ENCODE measurements around the gene DCDC2C. TPM values are rescaled to one million over a fixed set of nuclear protein-coding genes. Genes with fewer than 3 reads are reported as not detected.

The DCDC2C gene
- total and polyA plus RNA-seq, 9 of the 15 experiments (the other 6 are each of a cell fraction or from before 2014, with no cell fraction given): not detected

DNA sequence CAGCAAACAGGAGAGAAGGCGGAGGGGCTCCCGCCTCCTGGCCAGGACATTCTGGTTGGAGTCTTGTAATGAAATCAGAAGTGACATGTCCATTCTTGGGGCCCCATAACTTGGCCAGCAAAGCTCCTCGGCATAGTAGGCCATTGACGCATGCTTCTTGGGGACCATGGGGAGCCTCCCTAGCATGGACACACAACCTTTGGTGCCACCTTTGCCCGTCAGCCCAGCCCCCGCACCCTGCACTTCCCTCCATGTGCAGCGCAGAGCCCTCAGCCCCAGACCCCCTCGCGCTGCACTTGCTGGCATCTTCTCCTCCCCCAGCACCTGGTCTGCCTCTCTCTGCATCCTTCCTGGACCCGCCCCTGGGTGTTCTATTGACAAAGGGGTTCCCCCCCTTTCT is 23.1 kb downstream of the DCDC2C start:
- no peak for ATAC-seq
- DNase-seq (ENCODE audit: extremely low read depth in 1 of 4, low spot score in 3 of 4): no peak
- TF ChIP-seq, protein P1, sequence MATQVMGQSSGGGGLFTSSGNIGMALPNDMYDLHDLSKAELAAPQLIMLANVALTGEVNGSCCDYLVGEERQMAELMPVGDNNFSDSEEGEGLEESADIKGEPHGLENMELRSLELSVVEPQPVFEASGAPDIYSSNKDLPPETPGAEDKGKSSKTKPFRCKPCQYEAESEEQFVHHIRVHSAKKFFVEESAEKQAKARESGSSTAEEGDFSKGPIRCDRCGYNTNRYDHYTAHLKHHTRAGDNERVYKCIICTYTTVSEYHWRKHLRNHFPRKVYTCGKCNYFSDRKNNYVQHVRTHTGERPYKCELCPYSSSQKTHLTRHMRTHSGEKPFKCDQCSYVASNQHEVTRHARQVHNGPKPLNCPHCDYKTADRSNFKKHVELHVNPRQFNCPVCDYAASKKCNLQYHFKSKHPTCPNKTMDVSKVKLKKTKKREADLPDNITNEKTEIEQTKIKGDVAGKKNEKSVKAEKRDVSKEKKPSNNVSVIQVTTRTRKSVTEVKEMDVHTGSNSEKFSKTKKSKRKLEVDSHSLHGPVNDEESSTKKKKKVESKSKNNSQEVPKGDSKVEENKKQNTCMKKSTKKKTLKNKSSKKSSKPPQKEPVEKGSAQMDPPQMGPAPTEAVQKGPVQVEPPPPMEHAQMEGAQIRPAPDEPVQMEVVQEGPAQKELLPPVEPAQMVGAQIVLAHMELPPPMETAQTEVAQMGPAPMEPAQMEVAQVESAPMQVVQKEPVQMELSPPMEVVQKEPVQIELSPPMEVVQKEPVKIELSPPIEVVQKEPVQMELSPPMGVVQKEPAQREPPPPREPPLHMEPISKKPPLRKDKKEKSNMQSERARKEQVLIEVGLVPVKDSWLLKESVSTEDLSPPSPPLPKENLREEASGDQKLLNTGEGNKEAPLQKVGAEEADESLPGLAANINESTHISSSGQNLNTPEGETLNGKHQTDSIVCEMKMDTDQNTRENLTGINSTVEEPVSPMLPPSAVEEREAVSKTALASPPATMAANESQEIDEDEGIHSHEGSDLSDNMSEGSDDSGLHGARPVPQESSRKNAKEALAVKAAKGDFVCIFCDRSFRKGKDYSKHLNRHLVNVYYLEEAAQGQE (IDR thresholded peaks at IDR 0.05; ENCODE audit: borderline replicate concordance): no peak
- TF ChIP-seq, protein P1 (CRISPR knock-in tag; IDR thresholded peaks at IDR 0.05; ENCODE audit: low read depth): no peak
- TF ChIP-seq RNF2 (IDR thresholded peaks at IDR 0.05): no peak
- no peak for TF ChIP-seq TEAD4 (IDR thresholded peaks at IDR 0.05; ENCODE audit: low read length)
- TF ChIP-seq TEAD4 (CRISPR knock-in tag; IDR thresholded peaks at IDR 0.05; ENCODE audit: borderline replicate concordance): no peak
- TF ChIP-seq MTA3 (IDR thresholded peaks at IDR 0.05; ENCODE audit: borderline replicate concordance): no peak
- TF ChIP-seq, protein P2, sequence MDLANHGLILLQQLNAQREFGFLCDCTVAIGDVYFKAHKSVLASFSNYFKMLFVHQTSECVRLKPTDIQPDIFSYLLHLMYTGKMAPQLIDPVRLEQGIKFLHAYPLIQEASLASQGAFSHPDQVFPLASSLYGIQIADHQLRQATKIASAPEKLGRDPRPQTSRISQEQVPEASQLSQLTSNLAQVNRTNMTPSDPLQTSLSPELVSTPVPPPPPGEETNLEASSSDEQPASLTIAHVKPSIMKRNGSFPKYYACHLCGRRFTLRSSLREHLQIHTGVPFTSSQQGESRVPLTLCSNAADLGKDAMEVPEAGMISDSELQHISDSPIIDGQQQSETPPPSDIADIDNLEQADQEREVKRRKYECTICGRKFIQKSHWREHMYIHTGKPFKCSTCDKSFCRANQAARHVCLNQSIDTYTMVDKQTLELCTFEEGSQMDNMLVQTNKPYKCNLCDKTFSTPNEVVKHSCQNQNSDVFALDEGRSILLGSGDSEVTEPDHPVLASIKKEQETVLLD (IDR thresholded peaks at IDR 0.05): no peak
- TF ChIP-seq HDAC3 (IDR thresholded peaks at IDR 0.05; ENCODE audit: borderline replicate concordance, partially characterized antibody): no peak
- no peak for TF ChIP-seq FOXJ3 (CRISPR knock-in tag; IDR thresholded peaks at IDR 0.05)
- no peak for TF ChIP-seq ATF1 (CRISPR knock-in tag; IDR thresholded peaks at IDR 0.05)
- TF ChIP-seq ATF1 (tag; IDR thresholded peaks at IDR 0.05): no peak
- TF ChIP-seq PCBP2 (IDR thresholded peaks at IDR 0.05; ENCODE audit: low read depth, low read length, poor library complexity, severe bottlenecking): no peak
- TF ChIP-seq ELF4 (CRISPR knock-in tag; IDR thresholded peaks at IDR 0.05): no peak
- TF ChIP-seq CHD1 (IDR thresholded peaks at IDR 0.05; ENCODE audit: low read length): no peak
- no peak for TF ChIP-seq EP400 (IDR thresholded peaks at IDR 0.05)
- no peak for TF ChIP-seq FIP1L1 (IDR thresholded peaks at IDR 0.05; ENCODE audit: low read depth, low read length, poor library complexity, severe bottlenecking)
- Histone ChIP-seq H3K4me3 (no peak overlapping the region), H3K27ac (ENCODE audit: extremely low read depth, low read depth, low read length) (no peak overlapping the region), H3K4me2 (ENCODE audit: insufficient read depth, low read length) (no peak overlapping the region), H3K9me1 (ENCODE audit: control insufficient read depth, insufficient read depth, low read length) (no peaks in the 10 kb centered on the region), H4K20me1 (replicated peaks; ENCODE audit: control insufficient read depth, insufficient read depth, low read length) (no peaks in the 10 kb centered on the region), H3K4me1 (replicated peaks in 1 of 2; ENCODE audit: control insufficient read depth in 2 of 2, insufficient read depth in 2 of 2, low read length in 2 of 2) (no peaks in the 10 kb centered on the region), H3K9me3 (replicated peaks; ENCODE audit: control insufficient read depth, insufficient read depth, low read depth, low read length) (no peaks in the 10 kb centered on the region), H3K79me2 (ENCODE audit: control insufficient read depth, insufficient read depth, low read length) (no peaks in the 10 kb centered on the region), H3K27me3 (ENCODE audit: control insufficient read depth in 2 of 2, insufficient read depth in 2 of 2, low read length in 2 of 2) (peaks cover 0 to 19% of the 10 kb centered on the region in 2 experiments; a peak in 2 of 5 replicates), H3K36me3 (ENCODE audit: control insufficient read depth, insufficient read depth, low read length) (no peaks in the 10 kb centered on the region), H2AFZ (ENCODE audit: low read depth, low read length) (no peak overlapping the region), H3K9ac (ENCODE audit: insufficient read depth in 1 of 2, low read depth in 2 of 2, low read length in 2 of 2) (no peak overlapping the region)
- 4% methylated on average over 8 of the region's 10 CpGs for WGBS (ENCODE audit: insufficient coverage, low coverage, missing lambda C conversion rate)
- in situ Hi-C loops (cut with MboI) (no loop called here), intact Hi-C loops (cut with micrococcal nuclease) (no loop called here)
- POLR2A ChIA-PET: no interaction called here
- no TSS peak for BruUV-seq (replicated peaks)
- CTCF ChIA-PET (ENCODE audit: low intra/inter-chr PET ratio): no interaction called here
- FAIRE-seq: no peak
